Stimulated activated naive CD8-positive, alpha-beta T cell treated with anti-CD3 and anti-CD28 coated beads, Interleukin-15, Interleukin-2, amounts not matched to agents 100 U/mL and 50 U/mL, for 24 hours (primary cell): Measurements from ENCODE around the gene TRIM77.
"Not testable (repeated sequence)": the region's sequence is repeated elsewhere in the genome, so short reads cannot be mapped to it uniquely, and the experiment has no call there.

Experiments
- ATAC-seq: fragments of 150-1000 bp; cut with Tn5 transposase; one replicate; pipeline ENCODE4 v1.10.0; 2021
- DNase-seq: peaks from one replicate; pipeline ENCODE4 v3.0.0; 2021

TRIM77 gene

GRCh38 chr11:89709999-89710398 is at the start of gene TRIM77:
Gene TRIM77 (plus strand): TSS chr11:89710299. CDS start chr11:89710299, 0 bp downstream.
- DNase-seq, ATAC-seq: not testable (repeated sequence)

- DNase-seq (no peak), ATAC-seq (no peak)
Observed at GRCh38 chr11:89667001-89667400, 43.1 kb upstream of the TRIM77 start.

GRCh38 chr11:89668158-89668557 is 41.9 kb upstream of the TRIM77 start:
- not testable (repeated sequence) for DNase-seq, ATAC-seq

GRCh38 chr11:89669586-89669985 is 40.5 kb upstream of the TRIM77 start:
- not testable (repeated sequence) for ATAC-seq, DNase-seq

- ATAC-seq, DNase-seq: not testable (repeated sequence)
Observed at GRCh38 chr11:89669993-89670669, 40.0 kb upstream of the TRIM77 start.

- not testable (repeated sequence) for DNase-seq, ATAC-seq
Observed at GRCh38 chr11:89672547-89672946, 37.6 kb upstream of the TRIM77 start.

- not testable (repeated sequence) for DNase-seq
Observed at GRCh38 chr11:89673380-89673779, 36.7 kb upstream of the TRIM77 start.

GRCh38 chr11:89675383-89675782 is 34.7 kb upstream of the TRIM77 start:
- ATAC-seq, DNase-seq: not testable (repeated sequence)

More at GRCh38 chr11:89673380-89673779, 36.7 kb upstream of the TRIM77 start:
- ATAC-seq, result not testable (repeated sequence)

GRCh38 chr11:89675948-89676347 is 34.2 kb upstream of the TRIM77 start:
- ATAC-seq, result not testable (repeated sequence)

GRCh38 chr11:89707080-89707479 is 3.0 kb upstream of the TRIM77 start:
- not testable (repeated sequence) for DNase-seq, ATAC-seq

More at GRCh38 chr11:89675948-89676347, 34.2 kb upstream of the TRIM77 start:
- DNase-seq, result not testable (repeated sequence)

- ATAC-seq, DNase-seq: not testable (repeated sequence)
Observed at GRCh38 chr11:89724866-89725498, 14.9 kb downstream of the TRIM77 start.

- ATAC-seq, DNase-seq: not testable (repeated sequence)
Observed at GRCh38 chr11:89730215-89730614, 20.1 kb downstream of the TRIM77 start.

- no peak for ATAC-seq
- DNase-seq, result no peak
Observed at GRCh38 chr11:89736566-89736965, 26.5 kb downstream of the TRIM77 start.

- DNase-seq (no peak), ATAC-seq (no peak)
Observed at GRCh38 chr11:89737116-89737515, 27.0 kb downstream of the TRIM77 start.

GRCh38 chr11:89741406-89741805 is 31.3 kb downstream of the TRIM77 start:
- ATAC-seq, DNase-seq: not testable (repeated sequence)

GRCh38 chr11:89744158-89744557 is 34.1 kb downstream of the TRIM77 start:
- not testable (repeated sequence) for ATAC-seq

GRCh38 chr11:89750822-89751221 is 40.7 kb downstream of the TRIM77 start:
- DNase-seq, ATAC-seq: not testable (repeated sequence)

More at GRCh38 chr11:89744158-89744557, 34.1 kb downstream of the TRIM77 start:
- not testable (repeated sequence) for DNase-seq
